ENCODE results near the gene APOL3.
"Not testable (repeated sequence)": the region's sequence is repeated elsewhere in the genome, so short reads cannot be mapped to it uniquely, and the experiment has no call there.

The APOL3 gene

GRCh38 chr22:36156119-36156514 lies 4.4 kb downstream of the APOL3 start:
- Histone ChIP-seq H3K36me3 (ENCODE audit: insufficient read depth, insufficient read length, low read length) (no peaks in the 10 kb centered on the region), H3K27me3 (ENCODE audit: insufficient read depth, insufficient read length) (no peaks in the 10 kb centered on the region), H3K4me3 (ENCODE audit: insufficient read length, low read depth) (no peak overlapping the region), H3K9me3 (ENCODE audit: insufficient read depth, low read length) (peaks cover 13% of the 10 kb centered on the region; the same call in 1 of the 2 replicates), H3K4me1 (ENCODE audit: insufficient read depth, insufficient read length) (peaks cover 2% of the 10 kb centered on the region), H3K9ac (ENCODE audit: insufficient read length, low read depth) (no peak overlapping the region)
- no peak for TF ChIP-seq ZNF274 (IDR thresholded peaks at IDR 0.05; ENCODE audit: low read depth, low read length)
- TF ChIP-seq SUZ12 (IDR thresholded peaks at IDR 0.05; ENCODE audit: extremely low read depth, insufficient read depth, insufficient read length), result no peak
- TF ChIP-seq YY1 (IDR thresholded peaks at IDR 0.05; ENCODE audit: insufficient read depth, insufficient read length), result no peak
- DNase-seq (ENCODE audit: low read depth, low spot score), result no peak

GRCh38 chr22:36155702-36156101 lies 4.9 kb downstream of the APOL3 start:
- no peak overlapping the region for H3K4me3 ChIP-seq (ENCODE audit: insufficient read length, low read depth)
- peaks cover 2% of the 10 kb centered on the region for H3K4me1 ChIP-seq (ENCODE audit: insufficient read depth, insufficient read length)
- TF ChIP-seq ZNF274 (IDR thresholded peaks at IDR 0.05; ENCODE audit: low read depth, low read length) (no peak), YY1 (IDR thresholded peaks at IDR 0.05; ENCODE audit: insufficient read depth, insufficient read length) (no peak), SUZ12 (IDR thresholded peaks at IDR 0.05; ENCODE audit: extremely low read depth, insufficient read depth, insufficient read length) (no peak)
- no peaks in the 10 kb centered on the region for H3K27me3 ChIP-seq (ENCODE audit: insufficient read depth, insufficient read length)
- no peaks in the 10 kb centered on the region for H3K36me3 ChIP-seq (ENCODE audit: insufficient read depth, insufficient read length, low read length)
- no peak for DNase-seq (ENCODE audit: low read depth, low spot score)
- H3K9ac ChIP-seq (ENCODE audit: insufficient read length, low read depth), result no peak overlapping the region
- H3K9me3 ChIP-seq (ENCODE audit: insufficient read depth, low read length), result peaks cover 13% of the 10 kb centered on the region; the same call in 1 of the 2 replicates

DNA sequence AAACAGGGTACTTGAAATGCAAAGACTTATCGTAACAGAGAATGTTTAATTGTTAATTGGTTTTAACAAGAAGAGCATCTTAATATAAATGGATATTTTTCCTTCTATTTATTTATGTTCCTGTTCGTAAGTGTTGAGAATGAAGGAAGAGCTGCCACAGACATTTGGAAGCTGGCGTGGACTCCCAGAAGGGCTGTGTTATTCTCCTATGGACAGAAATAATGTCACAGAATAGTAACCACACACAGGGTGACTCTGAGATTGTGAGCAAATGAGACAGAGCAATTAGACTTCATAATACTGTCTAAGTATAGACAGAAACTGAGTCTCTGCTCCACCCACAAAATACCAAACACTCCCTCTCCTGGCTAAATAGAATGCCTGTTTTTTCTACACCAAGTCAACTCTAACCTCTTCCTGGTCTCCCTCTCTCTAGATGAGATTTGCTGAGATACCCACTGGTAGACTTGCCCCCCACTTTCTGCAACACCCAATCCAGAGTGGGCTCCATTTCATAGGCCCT lies 6.1 kb downstream of the APOL3 start:
- Histone ChIP-seq H3K27me3 (ENCODE audit: insufficient read depth, insufficient read length) (no peaks in the 10 kb centered on the region), H3K9me3 (ENCODE audit: insufficient read depth, low read length) (peaks cover 13% of the 10 kb centered on the region; the same call in 1 of the 2 replicates), H3K9ac (ENCODE audit: insufficient read length, low read depth) (no peak overlapping the region), H3K4me3 (ENCODE audit: insufficient read length, low read depth) (no peak overlapping the region), H3K4me1 (ENCODE audit: insufficient read depth, insufficient read length) (peaks cover 2% of the 10 kb centered on the region), H3K36me3 (ENCODE audit: insufficient read depth, insufficient read length, low read length) (no peaks in the 10 kb centered on the region)
- no peak for DNase-seq (ENCODE audit: low read depth, low spot score)
- TF ChIP-seq SUZ12 (IDR thresholded peaks at IDR 0.05; ENCODE audit: extremely low read depth, insufficient read depth, insufficient read length) (no peak), YY1 (IDR thresholded peaks at IDR 0.05; ENCODE audit: insufficient read depth, insufficient read length) (no peak), ZNF274 (IDR thresholded peaks at IDR 0.05; ENCODE audit: low read depth, low read length) (no peak)

- no peak overlapping the region for H3K9ac ChIP-seq (ENCODE audit: insufficient read length, low read depth)
- DNase-seq (ENCODE audit: low read depth, low spot score), result no peak
- peaks cover 2% of the 10 kb centered on the region for H3K4me1 ChIP-seq (ENCODE audit: insufficient read depth, insufficient read length)
- H3K4me3 ChIP-seq (ENCODE audit: insufficient read length, low read depth), result no peak overlapping the region
- TF ChIP-seq SUZ12 (IDR thresholded peaks at IDR 0.05; ENCODE audit: extremely low read depth, insufficient read depth, insufficient read length), result no peak
- TF ChIP-seq YY1 (IDR thresholded peaks at IDR 0.05; ENCODE audit: insufficient read depth, insufficient read length), result no peak
- no peak for TF ChIP-seq ZNF274 (IDR thresholded peaks at IDR 0.05; ENCODE audit: low read depth, low read length)
- no peaks in the 10 kb centered on the region for H3K27me3 ChIP-seq (ENCODE audit: insufficient read depth, insufficient read length)
- H3K9me3 ChIP-seq (ENCODE audit: insufficient read depth, low read length), result peaks cover 13% of the 10 kb centered on the region; the same call in 1 of the 2 replicates
- H3K36me3 ChIP-seq (ENCODE audit: insufficient read depth, insufficient read length, low read length), result no peaks in the 10 kb centered on the region
These were observed 6.8 kb downstream of the APOL3 start for GRCh38 chr22:36153501-36154422.

- H3K9me3 ChIP-seq (ENCODE audit: insufficient read depth, low read length), result peaks cover 13% of the 10 kb centered on the region; the same call in 1 of the 2 replicates
- H3K4me3 ChIP-seq (ENCODE audit: insufficient read length, low read depth); DNase-seq (ENCODE audit: low read depth, low spot score); H3K36me3 ChIP-seq (ENCODE audit: insufficient read depth, insufficient read length, low read length); H3K9ac ChIP-seq (ENCODE audit: insufficient read length, low read depth); H3K27me3 ChIP-seq (ENCODE audit: insufficient read depth, insufficient read length); H3K4me1 ChIP-seq (ENCODE audit: insufficient read depth, insufficient read length): not testable (repeated sequence)
These were observed 7.7 kb downstream of the APOL3 start for GRCh38 chr22:36152821-36153220.

- no peak overlapping the region for H3K9ac ChIP-seq (ENCODE audit: insufficient read length, low read depth)
- H3K36me3 ChIP-seq (ENCODE audit: insufficient read depth, insufficient read length, low read length), result no peaks in the 10 kb centered on the region
- DNase-seq (ENCODE audit: low read depth, low spot score), result no peak
- peaks cover 2% of the 10 kb centered on the region for H3K4me1 ChIP-seq (ENCODE audit: insufficient read depth, insufficient read length)
- H3K4me3 ChIP-seq (ENCODE audit: insufficient read length, low read depth), result no peak overlapping the region
- H3K9me3 ChIP-seq (ENCODE audit: insufficient read depth, low read length), result peaks cover 13% of the 10 kb centered on the region; the same call in 1 of the 2 replicates
- TF ChIP-seq ZNF274 (IDR thresholded peaks at IDR 0.05; ENCODE audit: low read depth, low read length) (no peak), YY1 (IDR thresholded peaks at IDR 0.05; ENCODE audit: insufficient read depth, insufficient read length) (no peak)
- no peaks in the 10 kb centered on the region for H3K27me3 ChIP-seq (ENCODE audit: insufficient read depth, insufficient read length)
These were observed 8.5 kb downstream of the APOL3 start for GRCh38 chr22:36152088-36152487.

- Histone ChIP-seq H3K4me3 (ENCODE audit: insufficient read length, low read depth) (no peak overlapping the region), H3K27me3 (ENCODE audit: insufficient read depth, insufficient read length) (no peaks in the 10 kb centered on the region), H3K9me3 (ENCODE audit: insufficient read depth, low read length) (peaks cover 13% of the 10 kb centered on the region; the same call in 1 of the 2 replicates), H3K36me3 (ENCODE audit: insufficient read depth, insufficient read length, low read length) (no peaks in the 10 kb centered on the region), H3K9ac (ENCODE audit: insufficient read length, low read depth) (no peak overlapping the region), H3K4me1 (ENCODE audit: insufficient read depth, insufficient read length) (peaks cover 2% of the 10 kb centered on the region)
- TF ChIP-seq SUZ12 (IDR thresholded peaks at IDR 0.05; ENCODE audit: extremely low read depth, insufficient read depth, insufficient read length) (no peak), YY1 (IDR thresholded peaks at IDR 0.05; ENCODE audit: insufficient read depth, insufficient read length) (no peak), ZNF274 (IDR thresholded peaks at IDR 0.05; ENCODE audit: low read depth, low read length) (no peak)
- no peak for DNase-seq (ENCODE audit: low read depth, low spot score)
These were observed 9.5 kb downstream of the APOL3 start for GRCh38 chr22:36151006-36151595.
